RWPE2 (cell line): ENCODE results near the gene ARHGEF11.

ENCODE experiments used
- ATAC-seq: fragments of 200-7000 bp; cut with Tn5 transposase; 3 replicates; pipeline ENCODE4 v1.9.1; 2021; ENCODE audit warnings: low read depth
- DNase-seq: peaks from one replicate; pipeline ENCODE4 v3.0.0-alpha.2; 2020; ENCODE audit warnings: low spot score
- H3K27ac ChIP-seq: fragments of 450-650 bp; 2 replicates; pipeline ENCODE4 v1.5.1; 2017; ENCODE audit warnings: mild to moderate bottlenecking; ENCODE audit not compliant: poor library complexity, severe bottlenecking
- H3K27me3 ChIP-seq: fragments of 250-450 bp; sonication (Bioruptor Pico); 2 replicates; pipeline ENCODE4 v1.5.1; 2021; ENCODE audit warnings: mild to moderate bottlenecking, moderate library complexity; ENCODE audit not compliant: insufficient read depth, poor library complexity, severe bottlenecking
- H3K36me3 ChIP-seq: fragments of 250-450 bp; sonication (Bioruptor Pico); 2 replicates; pipeline ENCODE4 v1.5.1; 2020; ENCODE audit warnings: low read depth, mild to moderate bottlenecking, moderate library complexity
- H3K4me1 ChIP-seq: fragments of 250-450 bp; sonication (Bioruptor Pico); 2 replicates; pipeline ENCODE4 v1.5.1; 2021; ENCODE audit warnings: mild to moderate bottlenecking, moderate library complexity; ENCODE audit not compliant: insufficient read depth, poor library complexity, severe bottlenecking
- H3K4me3 ChIP-seq: fragments of 250-450 bp; sonication (Bioruptor Pico); 2 replicates; pipeline ENCODE4 v1.5.1; 2021; ENCODE audit warnings: mild to moderate bottlenecking, moderate library complexity; ENCODE audit not compliant: severe bottlenecking
- H3K9me3 ChIP-seq: fragments of 250-450 bp; sonication (Bioruptor Pico); 2 replicates; pipeline ENCODE4 v1.5.1; 2021; ENCODE audit warnings: mild to moderate bottlenecking, moderate library complexity; ENCODE audit not compliant: severe bottlenecking
- TF ChIP-seq, protein P1 (sequence below): fragments of 450-650 bp; IDR thresholded peaks from one replicate; pipeline ENCODE4 v1.5.1; 2017; ENCODE audit warnings: mild to moderate bottlenecking, moderate library complexity; ENCODE audit not compliant: poor library complexity, severe bottlenecking

Gene ARHGEF11

GRCh38 chr1:156920233-156921052 lies 125.1 kb downstream of the ARHGEF11 start, which contains the start of gene LRRC71:
TSS of gene LRRC71 (plus strand) at chr1:156920632. CDS start at chr1:156920804, 172 bp downstream.
- Histone ChIP-seq H3K9me3 (peaks cover 4% of the 10 kb centered on the region), H3K36me3 (peaks cover 9% of the 10 kb centered on the region), H3K27ac (no peak within 1 kb of the TSS), H3K27me3 (peaks cover 43% of the 10 kb centered on the region), H3K4me1 (no peaks in the 10 kb centered on the region), H3K4me3 (no peak within 1 kb of the TSS)
- TF ChIP-seq, protein P1, sequence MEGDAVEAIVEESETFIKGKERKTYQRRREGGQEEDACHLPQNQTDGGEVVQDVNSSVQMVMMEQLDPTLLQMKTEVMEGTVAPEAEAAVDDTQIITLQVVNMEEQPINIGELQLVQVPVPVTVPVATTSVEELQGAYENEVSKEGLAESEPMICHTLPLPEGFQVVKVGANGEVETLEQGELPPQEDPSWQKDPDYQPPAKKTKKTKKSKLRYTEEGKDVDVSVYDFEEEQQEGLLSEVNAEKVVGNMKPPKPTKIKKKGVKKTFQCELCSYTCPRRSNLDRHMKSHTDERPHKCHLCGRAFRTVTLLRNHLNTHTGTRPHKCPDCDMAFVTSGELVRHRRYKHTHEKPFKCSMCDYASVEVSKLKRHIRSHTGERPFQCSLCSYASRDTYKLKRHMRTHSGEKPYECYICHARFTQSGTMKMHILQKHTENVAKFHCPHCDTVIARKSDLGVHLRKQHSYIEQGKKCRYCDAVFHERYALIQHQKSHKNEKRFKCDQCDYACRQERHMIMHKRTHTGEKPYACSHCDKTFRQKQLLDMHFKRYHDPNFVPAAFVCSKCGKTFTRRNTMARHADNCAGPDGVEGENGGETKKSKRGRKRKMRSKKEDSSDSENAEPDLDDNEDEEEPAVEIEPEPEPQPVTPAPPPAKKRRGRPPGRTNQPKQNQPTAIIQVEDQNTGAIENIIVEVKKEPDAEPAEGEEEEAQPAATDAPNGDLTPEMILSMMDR: peak; percentile 82
- ATAC-seq (peak; percentile 77), DNase-seq (no peak)

GRCh38 chr1:156914440-156914856 lies 131.1 kb downstream of the ARHGEF11 start:
- H3K4me3 ChIP-seq: no peak overlapping the region
- H3K36me3 ChIP-seq: peaks cover 56% of the 10 kb centered on the region
- no peak overlapping the region for H3K27ac ChIP-seq
- DNase-seq: no peak
- no peak for ATAC-seq
- H3K9me3 ChIP-seq: peaks cover 4% of the 10 kb centered on the region
- TF ChIP-seq, protein P1: no peak
- no peaks in the 10 kb centered on the region for H3K4me1 ChIP-seq
- H3K27me3 ChIP-seq: no peaks in the 10 kb centered on the region

- ATAC-seq (no peak), DNase-seq (no peak)
- Histone ChIP-seq H3K36me3 (peaks cover 60% of the 10 kb centered on the region), H3K4me3 (no peak overlapping the region), H3K27ac (no peak overlapping the region), H3K4me1 (no peaks in the 10 kb centered on the region), H3K9me3 (peaks cover 4% of the 10 kb centered on the region), H3K27me3 (no peaks in the 10 kb centered on the region)
- TF ChIP-seq, protein P1: no peak
Measured at GRCh38 chr1:156913809-156914387, 131.6 kb downstream of the ARHGEF11 start.

DNA sequence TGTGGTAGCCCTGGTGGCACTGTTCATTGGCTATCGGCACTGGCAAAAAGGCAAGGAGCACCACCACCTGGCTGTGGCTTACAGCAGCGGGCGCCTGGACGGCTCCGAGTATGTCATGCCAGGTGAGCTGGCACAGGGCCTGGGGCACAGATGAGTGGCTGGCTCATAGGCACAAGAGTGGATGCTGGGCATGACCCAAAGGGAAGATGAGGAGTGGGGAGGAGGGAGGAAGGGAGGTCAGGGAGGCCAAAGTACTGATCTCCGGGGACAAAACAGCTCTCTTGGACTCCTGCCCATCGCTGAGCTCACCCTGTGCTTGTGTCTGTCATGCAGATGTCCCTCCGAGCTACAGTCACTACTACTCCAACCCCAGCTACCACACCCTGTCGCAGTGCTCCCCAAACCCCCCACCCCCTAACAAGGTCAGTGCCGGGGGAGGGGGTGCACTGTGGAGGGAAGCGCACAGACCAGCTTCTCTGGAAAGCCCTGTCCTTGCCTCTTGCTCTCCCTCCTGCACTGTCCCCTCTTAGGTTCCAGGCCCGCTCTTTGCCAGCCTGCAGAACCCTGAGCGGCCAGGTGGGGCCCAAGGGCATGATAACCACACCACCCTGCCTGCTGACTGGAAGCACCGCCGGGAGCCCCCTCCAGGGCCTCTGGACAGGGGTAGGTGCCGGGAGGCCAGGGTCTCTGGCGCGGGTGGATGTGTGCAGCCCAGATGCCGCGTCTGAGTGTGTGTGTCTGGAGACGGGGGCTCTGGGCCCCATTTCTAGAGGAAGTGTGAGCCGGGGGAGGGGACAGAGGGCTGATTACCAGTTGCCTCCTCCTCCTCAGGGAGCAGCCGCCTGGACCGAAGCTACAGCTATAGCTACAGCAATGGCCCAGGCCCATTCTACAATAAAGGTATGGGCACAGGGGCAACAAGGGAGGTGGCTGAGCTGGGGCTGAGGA lies 132.4 kb downstream of the ARHGEF11 start:
- Histone ChIP-seq H3K27ac (no peak overlapping the region), H3K27me3 (no peaks in the 10 kb centered on the region), H3K9me3 (peaks cover under 1% of the 10 kb centered on the region), H3K4me1 (no peaks in the 10 kb centered on the region), H3K4me3 (no peak overlapping the region), H3K36me3 (peaks cover 64% of the 10 kb centered on the region)
- TF ChIP-seq, protein P1: peak; percentile 15
- ATAC-seq (no peak), DNase-seq (no peak)
